HG03060 (cell line): ENCODE measurements around the gene C2orf66.

ENCODE experiments used
- ATAC-seq: cut with Tn5 transposase; IDR thresholded peaks from one replicate; pipeline ENCODE4 v1.9.1; 2021; ENCODE audit warnings: low read depth, moderate number of reproducible peaks; ENCODE audit not compliant: unreplicated experiment

The C2orf66 gene

DNA sequence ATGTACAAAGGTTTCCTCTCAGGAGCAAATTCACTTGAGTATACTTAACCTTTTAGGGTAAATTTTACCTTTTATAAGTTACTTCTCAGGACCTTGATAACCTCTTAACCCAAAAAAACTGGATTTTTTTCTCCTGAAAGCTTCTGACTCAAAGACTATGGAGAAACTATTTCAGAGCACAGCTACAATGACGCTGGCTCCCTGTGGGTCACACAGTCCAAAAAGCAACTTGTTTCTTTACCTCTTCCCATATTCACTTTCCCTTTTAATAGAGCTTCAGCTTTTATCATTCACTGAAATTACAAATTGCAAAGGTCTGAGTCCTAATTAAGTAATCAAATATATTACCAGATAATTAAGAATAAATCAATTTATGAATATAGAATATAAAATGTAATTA is 42.1 kb downstream of the C2orf66 start:
- no peak for ATAC-seq

GRCh38 chr2:196759378-196759706 is 49.8 kb downstream of the C2orf66 start:
- ATAC-seq: no peak

GRCh38 chr2:196758474-196759377 is 50.4 kb downstream of the C2orf66 start:
- no peak for ATAC-seq
